Endothelial cell (in vitro differentiated cells): ENCODE results near the gene CD79A. TPM values are rescaled to one million over a fixed set of nuclear protein-coding genes. Genes with fewer than 3 reads are reported as not detected.

Source experiments
- DNase-seq: peaks from one replicate; pipeline ENCODE4 v3.0.0; 2021; ENCODE audit warnings: low spot score
- H3K27ac Mint-ChIP-seq: one replicate; pipeline ENCODE4 v1.8.0; 2021; ENCODE audit warnings: mixed read lengths, inconsistent platforms; ENCODE audit not compliant: unreplicated experiment
- H3K27me3 Mint-ChIP-seq: one replicate; pipeline ENCODE4 v1.8.0; 2021; ENCODE audit warnings: mild to moderate bottlenecking, moderate library complexity, mixed read lengths, inconsistent platforms; ENCODE audit not compliant: unreplicated experiment
- H3K36me3 Mint-ChIP-seq: one replicate; pipeline ENCODE4 v1.8.0; 2021; ENCODE audit warnings: mild to moderate bottlenecking, low read depth, mixed read lengths, inconsistent platforms; ENCODE audit not compliant: unreplicated experiment
- H3K4me1 Mint-ChIP-seq: one replicate; pipeline ENCODE4 v1.8.0; 2021; ENCODE audit warnings: mild to moderate bottlenecking, mixed read lengths, inconsistent platforms; ENCODE audit not compliant: unreplicated experiment
- H3K4me3 Mint-ChIP-seq: one replicate; pipeline ENCODE4 v1.8.0; 2021; ENCODE audit warnings: mild to moderate bottlenecking, mixed read lengths, inconsistent platforms; ENCODE audit not compliant: unreplicated experiment
- H3K9me3 Mint-ChIP-seq: one replicate; pipeline ENCODE4 v1.8.0; 2021; ENCODE audit warnings: mixed read lengths, inconsistent platforms; ENCODE audit not compliant: unreplicated experiment
- CTCF ChIP-seq: fragments of 200-600 bp; sonication (generic); IDR thresholded peaks from one replicate; pipeline ENCODE4 v1.5.0; 2021; ENCODE audit warnings: antibody characterized with exemption; ENCODE audit not compliant: unreplicated experiment
- total RNA-seq: library from RNA; stranded (reverse); fragmentation: NEBNext Ultra II Directional; extraction: Animal tissue kit (Norgen Biotek cat#: 25700); gene quantifications from one replicate; pipeline ENCODE4 v1.2.1, GENCODE V29; 2021; ENCODE audit not compliant: unreplicated experiment

CD79A gene
- total RNA-seq, 1 donor from 2014 or later: 1.1 TPM

GRCh38 chr19:41879080-41879479 lies 2.0 kb downstream of the CD79A start:
- Mint-ChIP-seq H3K27ac (no peak overlapping the region), H3K4me3 (no peak overlapping the region), H3K4me1 (peaks cover 13% of the 10 kb centered on the region), H3K36me3 (no peaks in the 10 kb centered on the region), H3K9me3 (no peaks in the 10 kb centered on the region), H3K27me3 (peaks cover 15% of the 10 kb centered on the region)
- no peak for DNase-seq
- TF ChIP-seq CTCF: no peak

GRCh38 chr19:41879670-41880328 lies 2.7 kb downstream of the CD79A start:
- H3K9me3 Mint-ChIP-seq: no peaks in the 10 kb centered on the region
- H3K36me3 Mint-ChIP-seq: no peaks in the 10 kb centered on the region

GRCh38 chr19:41880329-41880708 lies 3.2 kb downstream of the CD79A start:
- Mint-ChIP-seq H3K27me3 (peaks cover 17% of the 10 kb centered on the region), H3K4me3 (no peak overlapping the region), H3K36me3 (no peaks in the 10 kb centered on the region), H3K4me1 (peaks cover 19% of the 10 kb centered on the region), H3K9me3 (no peaks in the 10 kb centered on the region), H3K27ac (no peak overlapping the region)
- DNase-seq: no peak
- no peak for TF ChIP-seq CTCF

More at GRCh38 chr19:41879670-41880328, 2.7 kb downstream of the CD79A start:
- TF ChIP-seq CTCF: no peak
- DNase-seq: no peak
- H3K27ac Mint-ChIP-seq: no peak overlapping the region
- peaks cover 15% of the 10 kb centered on the region for H3K4me1 Mint-ChIP-seq
- no peak overlapping the region for H3K4me3 Mint-ChIP-seq
- H3K27me3 Mint-ChIP-seq: peaks cover 17% of the 10 kb centered on the region

- peaks cover 20% of the 10 kb centered on the region for H3K27me3 Mint-ChIP-seq
- H3K27ac Mint-ChIP-seq: peak within 1 kb of the TSS; percentile 95
- H3K36me3 Mint-ChIP-seq: no peaks in the 10 kb centered on the region
- no peaks in the 10 kb centered on the region for H3K9me3 Mint-ChIP-seq
- DNase-seq: peak; percentile 67
- no peak for TF ChIP-seq CTCF
- peak within 1 kb of the TSS; percentile 97 for H3K4me3 Mint-ChIP-seq
- H3K4me1 Mint-ChIP-seq: peaks cover 33% of the 10 kb centered on the region
Measured at GRCh38 chr19:41882568-41883462, 5.7 kb downstream of the CD79A start, which contains the start of gene ARHGEF1. ARHGEF1 (plus strand) TSS chr19:41883184; CDS start chr19:41888083, 4,899 bp downstream.

- peaks cover 35% of the 10 kb centered on the region for H3K4me1 Mint-ChIP-seq
- H3K27me3 Mint-ChIP-seq: peaks cover 22% of the 10 kb centered on the region
- TF ChIP-seq CTCF: no peak
- H3K9me3 Mint-ChIP-seq: no peaks in the 10 kb centered on the region
- H3K36me3 Mint-ChIP-seq: peaks cover 3% of the 10 kb centered on the region
- peak overlapping the region; percentile 97 for H3K4me3 Mint-ChIP-seq
- DNase-seq: no peak
- H3K27ac Mint-ChIP-seq: peak overlapping the region; percentile 89
Measured at GRCh38 chr19:41883463-41883820, 6.4 kb downstream of the CD79A start.
